Hepatocyte (in vitro differentiated cells): ENCODE data around the gene PTGS1.

Source experiments
- EZH2 ChIP-seq: fragments of 200-600 bp; sonication (generic); IDR thresholded peaks from 2 replicates; pipeline ENCODE4 v1.6.1; 2016; ENCODE audit warnings: antibody characterized with exemption, mild to moderate bottlenecking, borderline replicate concordance
- TF ChIP-seq, protein P1 (sequence below): fragments of 200-600 bp; sonication (generic); IDR thresholded peaks from 2 replicates; pipeline ENCODE4 v1.5.1; 2016; ENCODE audit warnings: antibody characterized with exemption, mild to moderate bottlenecking; ENCODE audit not compliant: poor library complexity

DNA sequence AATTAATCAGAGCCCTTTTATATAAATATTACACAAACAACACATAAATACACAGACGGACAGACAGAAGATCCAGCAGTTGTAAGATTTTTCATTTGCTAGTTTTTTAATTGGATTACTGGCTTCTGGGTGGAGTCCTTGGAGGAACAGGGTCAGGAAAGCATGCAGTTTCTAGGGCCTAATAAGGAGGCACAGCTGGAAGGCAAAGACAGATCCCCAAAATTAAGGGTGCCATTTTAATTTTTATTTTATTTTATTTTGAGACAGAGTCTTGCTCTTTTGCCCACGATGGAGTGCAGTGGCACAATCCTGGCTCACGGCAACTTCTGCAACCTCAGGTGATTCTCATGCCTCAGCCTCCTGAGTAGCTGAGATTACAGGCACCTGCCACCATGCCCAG, 49.5 kb downstream of the PTGS1 start:
- TF ChIP-seq, protein P1, sequence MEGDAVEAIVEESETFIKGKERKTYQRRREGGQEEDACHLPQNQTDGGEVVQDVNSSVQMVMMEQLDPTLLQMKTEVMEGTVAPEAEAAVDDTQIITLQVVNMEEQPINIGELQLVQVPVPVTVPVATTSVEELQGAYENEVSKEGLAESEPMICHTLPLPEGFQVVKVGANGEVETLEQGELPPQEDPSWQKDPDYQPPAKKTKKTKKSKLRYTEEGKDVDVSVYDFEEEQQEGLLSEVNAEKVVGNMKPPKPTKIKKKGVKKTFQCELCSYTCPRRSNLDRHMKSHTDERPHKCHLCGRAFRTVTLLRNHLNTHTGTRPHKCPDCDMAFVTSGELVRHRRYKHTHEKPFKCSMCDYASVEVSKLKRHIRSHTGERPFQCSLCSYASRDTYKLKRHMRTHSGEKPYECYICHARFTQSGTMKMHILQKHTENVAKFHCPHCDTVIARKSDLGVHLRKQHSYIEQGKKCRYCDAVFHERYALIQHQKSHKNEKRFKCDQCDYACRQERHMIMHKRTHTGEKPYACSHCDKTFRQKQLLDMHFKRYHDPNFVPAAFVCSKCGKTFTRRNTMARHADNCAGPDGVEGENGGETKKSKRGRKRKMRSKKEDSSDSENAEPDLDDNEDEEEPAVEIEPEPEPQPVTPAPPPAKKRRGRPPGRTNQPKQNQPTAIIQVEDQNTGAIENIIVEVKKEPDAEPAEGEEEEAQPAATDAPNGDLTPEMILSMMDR, result no peak
- no peak for TF ChIP-seq EZH2
